ENCODE results near the gene MGLL.

Gene MGLL

GRCh38 chr3:127770671-127771355 lies 51.5 kb downstream of the MGLL start:
- Histone ChIP-seq H3K79me1 (ENCODE audit: low read length) (no peaks in the 10 kb centered on the region), H2BK12ac (ENCODE audit: low read length) (no peak overlapping the region), H4K12ac (ENCODE audit: low read depth, low read length) (no peak overlapping the region), H3K18ac (ENCODE audit: low read length) (no peak overlapping the region), H2BK120ac (ENCODE audit: insufficient read depth, low read length, poor library complexity) (no peak overlapping the region), H2AK5ac (ENCODE audit: low read length) (no peak overlapping the region), H3K36me3 (ENCODE audit: control insufficient read depth in 1 of 2, insufficient read depth in 2 of 2, low read length in 2 of 2) (no peaks in the 10 kb centered on the region), H3K14ac (ENCODE audit: low read length) (no peak overlapping the region), H3K23ac (ENCODE audit: low read length) (no peak overlapping the region), H3K79me2 (ENCODE audit: control insufficient read depth, insufficient read depth, low read length, poor library complexity) (no peaks in the 10 kb centered on the region), H3K4ac (ENCODE audit: low read depth, low read length) (no peak overlapping the region), H3K9me3 (ENCODE audit: insufficient read depth, low read depth, low read length) (peaks cover 3% of the 10 kb centered on the region), H4K91ac (ENCODE audit: low read depth, low read length) (peak overlapping the region; percentile 10), H3K4me2 (ENCODE audit: low read length) (no peak overlapping the region), H2BK5ac (ENCODE audit: low read depth, low read length, poor library complexity) (no peak overlapping the region), H3K27me3 (ENCODE audit: insufficient read depth, low read length) (no peaks in the 10 kb centered on the region), H3K9ac (ENCODE audit: low read length) (no peak overlapping the region), H4K8ac (ENCODE audit: low read depth, low read length) (no peak overlapping the region), H3K4me1 (ENCODE audit: control insufficient read depth in 1 of 2, insufficient read depth in 2 of 2, low read length in 2 of 2) (peaks cover 3 to 9% of the 10 kb centered on the region in 2 experiments), H3K4me3 (ENCODE audit: low read depth, low read length) (no peak overlapping the region), H3K27ac (ENCODE audit: low read depth, low read length) (no peak overlapping the region), H2AFZ (ENCODE audit: insufficient read depth, low read length, poor library complexity) (no peak overlapping the region)
- WGBS (ENCODE audit: extremely low coverage, insufficient coverage, insufficient read length): no CpG with 5 or more reads among the region's 6 CpGs
- DNase-seq: peak in 1 of 2 donors; percentile 33

- Histone ChIP-seq H3K9ac (ENCODE audit: low read length) (no peak overlapping the region), H3K9me3 (ENCODE audit: insufficient read depth, low read depth, low read length) (peaks cover 3% of the 10 kb centered on the region), H3K36me3 (ENCODE audit: control insufficient read depth in 1 of 2, insufficient read depth in 2 of 2, low read length in 2 of 2) (no peaks in the 10 kb centered on the region), H3K27ac (ENCODE audit: low read depth, low read length) (no peak overlapping the region), H3K4me2 (ENCODE audit: low read length) (no peak overlapping the region), H3K79me1 (ENCODE audit: low read length) (no peaks in the 10 kb centered on the region), H3K4me3 (ENCODE audit: low read depth, low read length) (no peak overlapping the region), H2AFZ (ENCODE audit: insufficient read depth, low read length, poor library complexity) (no peak overlapping the region), H3K4me1 (ENCODE audit: control insufficient read depth in 1 of 2, insufficient read depth in 2 of 2, low read length in 2 of 2) (peaks cover 3 to 9% of the 10 kb centered on the region in 2 experiments), H3K18ac (ENCODE audit: low read length) (no peak overlapping the region), H4K8ac (ENCODE audit: low read depth, low read length) (no peak overlapping the region), H2BK12ac (ENCODE audit: low read length) (peak overlapping the region; percentile 15), H3K23ac (ENCODE audit: low read length) (no peak overlapping the region), H2BK120ac (ENCODE audit: insufficient read depth, low read length, poor library complexity) (no peak overlapping the region), H3K79me2 (ENCODE audit: control insufficient read depth, insufficient read depth, low read length, poor library complexity) (no peaks in the 10 kb centered on the region), H4K91ac (ENCODE audit: low read depth, low read length) (no peak overlapping the region), H4K12ac (ENCODE audit: low read depth, low read length) (no peak overlapping the region), H2BK5ac (ENCODE audit: low read depth, low read length, poor library complexity) (no peak overlapping the region), H3K4ac (ENCODE audit: low read depth, low read length) (no peak overlapping the region), H3K14ac (ENCODE audit: low read length) (no peak overlapping the region), H3K27me3 (ENCODE audit: insufficient read depth, low read length) (no peaks in the 10 kb centered on the region), H2AK5ac (ENCODE audit: low read length) (no peak overlapping the region)
- no CpG with 5 or more reads among the region's 13 CpGs for WGBS (ENCODE audit: extremely low coverage, insufficient coverage, insufficient read length)
- DNase-seq: no peak
Observed at GRCh38 chr3:127769284-127770081, 52.8 kb downstream of the MGLL start.

GRCh38 chr3:127768346-127769008 lies 53.8 kb downstream of the MGLL start:
- H4K91ac ChIP-seq (ENCODE audit: low read depth, low read length): no peak overlapping the region
- H3K27ac ChIP-seq (ENCODE audit: low read depth, low read length): peak overlapping the region; percentile 3
- peaks cover 3 to 9% of the 10 kb centered on the region in 2 experiments for H3K4me1 ChIP-seq (ENCODE audit: control insufficient read depth in 1 of 2, insufficient read depth in 2 of 2, low read length in 2 of 2)
- no peak overlapping the region for H3K4me3 ChIP-seq (ENCODE audit: low read depth, low read length)
- H3K18ac ChIP-seq (ENCODE audit: low read length): no peak overlapping the region
- H2AK5ac ChIP-seq (ENCODE audit: low read length): no peak overlapping the region
- no peaks in the 10 kb centered on the region for H3K79me2 ChIP-seq (ENCODE audit: control insufficient read depth, insufficient read depth, low read length, poor library complexity)
- H3K27me3 ChIP-seq (ENCODE audit: insufficient read depth, low read length): no peaks in the 10 kb centered on the region
- peak; percentile 73 to 91 for DNase-seq
- no peaks in the 10 kb centered on the region for H3K36me3 ChIP-seq (ENCODE audit: control insufficient read depth in 1 of 2, insufficient read depth in 2 of 2, low read length in 2 of 2)
- H3K9me3 ChIP-seq (ENCODE audit: insufficient read depth, low read depth, low read length): peaks cover 3% of the 10 kb centered on the region
- no peak overlapping the region for H2BK120ac ChIP-seq (ENCODE audit: insufficient read depth, low read length, poor library complexity)
- H3K23ac ChIP-seq (ENCODE audit: low read length): no peak overlapping the region
- no peak overlapping the region for H3K4me2 ChIP-seq (ENCODE audit: low read length)
- H2BK12ac ChIP-seq (ENCODE audit: low read length): no peak overlapping the region
- no peak overlapping the region for H4K12ac ChIP-seq (ENCODE audit: low read depth, low read length)
- no peaks in the 10 kb centered on the region for H3K79me1 ChIP-seq (ENCODE audit: low read length)
- no peak overlapping the region for H3K9ac ChIP-seq (ENCODE audit: low read length)
- H2AFZ ChIP-seq (ENCODE audit: insufficient read depth, low read length, poor library complexity): no peak overlapping the region
- no peak overlapping the region for H3K14ac ChIP-seq (ENCODE audit: low read length)
- H3K4ac ChIP-seq (ENCODE audit: low read depth, low read length): no peak overlapping the region
- H4K8ac ChIP-seq (ENCODE audit: low read depth, low read length): no peak overlapping the region
- no CpG with 5 or more reads among the region's 4 CpGs for WGBS (ENCODE audit: extremely low coverage, insufficient coverage, insufficient read length)
- H2BK5ac ChIP-seq (ENCODE audit: low read depth, low read length, poor library complexity): no peak overlapping the region

GRCh38 chr3:127767126-127767525 lies 55.2 kb downstream of the MGLL start:
- H3K27ac ChIP-seq (ENCODE audit: low read depth, low read length): no peak overlapping the region
- H3K9me3 ChIP-seq (ENCODE audit: insufficient read depth, low read depth, low read length): no peaks in the 10 kb centered on the region
- no peaks in the 10 kb centered on the region for H3K79me1 ChIP-seq (ENCODE audit: low read length)
- no peak overlapping the region for H2AFZ ChIP-seq (ENCODE audit: insufficient read depth, low read length, poor library complexity)
- no peaks in the 10 kb centered on the region for H3K79me2 ChIP-seq (ENCODE audit: control insufficient read depth, insufficient read depth, low read length, poor library complexity)
- no peak overlapping the region for H3K18ac ChIP-seq (ENCODE audit: low read length)
- H4K12ac ChIP-seq (ENCODE audit: low read depth, low read length): no peak overlapping the region
- no peak for DNase-seq
- no peak overlapping the region for H3K4me2 ChIP-seq (ENCODE audit: low read length)
- no peaks in the 10 kb centered on the region for H3K36me3 ChIP-seq (ENCODE audit: control insufficient read depth in 1 of 2, insufficient read depth in 2 of 2, low read length in 2 of 2)
- no peak overlapping the region for H3K4me3 ChIP-seq (ENCODE audit: low read depth, low read length)
- peaks cover 3 to 9% of the 10 kb centered on the region in 2 experiments for H3K4me1 ChIP-seq (ENCODE audit: control insufficient read depth in 1 of 2, insufficient read depth in 2 of 2, low read length in 2 of 2)
- H4K8ac ChIP-seq (ENCODE audit: low read depth, low read length): no peak overlapping the region
- no peak overlapping the region for H3K9ac ChIP-seq (ENCODE audit: low read length)
- WGBS (ENCODE audit: extremely low coverage, insufficient coverage, insufficient read length): no CpG with 5 or more reads among the region's 1 CpG
- no peak overlapping the region for H2BK5ac ChIP-seq (ENCODE audit: low read depth, low read length, poor library complexity)
- no peak overlapping the region for H3K4ac ChIP-seq (ENCODE audit: low read depth, low read length)
- H2AK5ac ChIP-seq (ENCODE audit: low read length): no peak overlapping the region
- no peak overlapping the region for H4K91ac ChIP-seq (ENCODE audit: low read depth, low read length)
- no peak overlapping the region for H3K14ac ChIP-seq (ENCODE audit: low read length)
- H2BK120ac ChIP-seq (ENCODE audit: insufficient read depth, low read length, poor library complexity): no peak overlapping the region
- no peak overlapping the region for H2BK12ac ChIP-seq (ENCODE audit: low read length)
- H3K23ac ChIP-seq (ENCODE audit: low read length): no peak overlapping the region
- H3K27me3 ChIP-seq (ENCODE audit: insufficient read depth, low read length): no peaks in the 10 kb centered on the region

Data from trophoblast cell (in vitro differentiated cells and primary cell).